SIG-M5 treated with dmso at 0.1 percent for 504 hours (cell line): ENCODE measurements around the gene GHR.

Experiments
- DNase-seq: peaks from one replicate; lab custom pipeline; 2025; ENCODE audit not compliant: unreplicated experiment; lab: John Stamatoyannopoulos, UW

The GHR gene

DNA sequence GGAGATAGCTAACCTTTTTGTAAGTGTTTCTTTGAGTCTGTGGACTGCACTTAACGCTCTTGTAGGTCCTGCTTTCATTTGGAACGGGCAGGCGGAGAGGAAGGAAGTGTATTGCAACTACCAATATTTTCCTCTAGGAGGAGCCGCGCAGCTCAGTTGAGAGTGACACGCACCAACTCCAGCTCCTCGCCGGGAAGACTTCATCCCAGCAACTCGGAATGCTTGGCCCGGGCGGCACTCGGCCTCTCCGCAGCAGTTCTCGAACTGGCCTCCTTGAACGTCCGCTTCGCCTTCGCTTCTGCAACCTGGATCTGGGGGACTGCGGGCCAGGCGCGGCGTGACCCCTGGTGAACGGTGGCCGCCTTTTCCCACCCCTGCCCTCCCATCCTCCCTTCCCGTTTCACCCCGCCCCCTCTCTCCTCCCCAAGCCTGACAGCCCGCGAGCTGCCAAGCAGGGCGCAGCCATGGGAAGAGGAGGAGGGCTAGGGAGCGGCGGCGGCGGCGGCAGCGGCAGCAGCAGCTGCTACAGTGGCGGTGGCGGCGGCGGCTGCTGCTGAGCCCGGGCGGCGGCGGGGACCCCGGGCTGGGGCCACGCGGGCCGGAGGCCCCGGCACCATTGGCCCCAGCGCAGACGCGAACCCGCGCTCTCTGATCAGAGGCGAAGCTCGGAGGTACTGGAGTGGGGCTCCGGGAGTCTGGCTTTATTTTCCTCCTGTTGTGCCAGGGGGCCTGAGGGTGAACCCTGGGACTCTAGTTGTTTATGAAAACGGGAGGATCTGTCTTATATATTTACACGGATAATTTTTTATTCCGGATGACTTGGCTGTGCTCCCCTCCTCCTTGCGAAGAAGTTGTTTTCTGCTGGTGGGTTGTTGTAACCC lies at the start of gene GHR:
TSS of gene GHR (plus strand) at position 155 of the 881 bp plus-strand sequence. CDS start 142,436 bp downstream, outside the sequence.
- DNase-seq = peak; percentile 60

DNA sequence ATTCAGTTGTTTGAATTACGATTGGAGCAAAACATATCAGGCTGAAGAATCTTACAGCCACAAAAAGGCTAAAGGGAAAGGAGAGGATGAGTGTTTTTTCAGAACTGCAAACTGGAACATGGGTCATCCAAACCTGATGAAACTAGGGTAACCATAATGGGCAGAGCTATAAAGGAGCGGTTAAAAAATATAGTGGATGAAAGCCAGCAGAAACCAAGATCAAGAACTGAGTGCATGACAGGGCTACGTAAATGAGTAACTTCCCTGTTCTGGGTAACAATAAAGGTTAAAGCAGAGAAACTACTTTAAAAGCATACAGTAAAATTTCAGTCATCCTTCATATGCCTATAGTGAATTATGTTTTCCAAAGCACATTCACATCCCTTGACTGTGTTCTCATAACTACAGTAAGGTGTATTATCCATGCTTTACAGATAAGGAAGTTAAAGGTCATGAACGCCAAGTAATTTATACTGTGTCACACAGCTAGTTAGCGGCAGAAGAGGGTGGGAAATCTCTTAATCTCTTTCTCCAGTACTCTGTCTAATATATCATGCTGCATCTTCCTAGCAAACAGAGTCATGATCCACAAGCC lies 48.5 kb upstream of the GHR start:
- DNase-seq = no peak

DNA sequence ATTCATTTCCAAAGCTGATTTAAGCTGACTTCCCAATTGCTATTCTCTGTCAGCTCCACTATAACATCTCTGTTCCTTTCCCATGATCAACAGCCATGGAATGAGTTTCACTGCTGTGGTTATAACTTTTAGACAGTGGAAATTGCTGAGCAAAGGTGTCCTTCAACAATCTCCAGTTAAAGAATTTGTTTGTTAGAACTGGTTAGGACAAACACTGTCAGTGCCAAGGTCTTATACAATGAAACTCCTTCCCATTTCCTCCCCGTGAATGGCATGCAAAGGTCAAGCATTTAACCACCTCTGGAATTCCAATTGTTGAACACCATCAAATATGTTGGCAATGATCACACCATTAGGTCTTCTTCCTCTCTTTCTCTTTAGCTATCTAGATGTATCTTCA lies 45.7 kb upstream of the GHR start:
- no peak for DNase-seq

DNA sequence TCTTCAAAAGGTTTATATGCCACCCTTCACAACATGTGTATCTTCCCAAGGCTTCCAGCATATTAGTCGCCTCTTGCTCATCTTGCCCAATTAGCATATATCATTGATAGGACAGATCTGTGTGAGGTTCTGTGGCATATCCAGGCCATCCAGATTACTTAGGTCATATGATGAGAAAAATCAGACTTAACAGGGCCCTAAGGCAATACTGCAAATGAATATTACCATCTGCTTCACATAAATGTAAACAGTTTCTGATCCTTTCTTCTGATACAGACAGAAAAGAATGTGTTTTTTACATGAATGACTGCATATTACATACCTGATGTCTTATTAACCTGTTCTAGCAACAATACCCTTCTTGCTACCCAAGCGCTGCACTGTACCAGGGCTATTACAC lies 41.3 kb upstream of the GHR start:
- DNase-seq = no peak

DNA sequence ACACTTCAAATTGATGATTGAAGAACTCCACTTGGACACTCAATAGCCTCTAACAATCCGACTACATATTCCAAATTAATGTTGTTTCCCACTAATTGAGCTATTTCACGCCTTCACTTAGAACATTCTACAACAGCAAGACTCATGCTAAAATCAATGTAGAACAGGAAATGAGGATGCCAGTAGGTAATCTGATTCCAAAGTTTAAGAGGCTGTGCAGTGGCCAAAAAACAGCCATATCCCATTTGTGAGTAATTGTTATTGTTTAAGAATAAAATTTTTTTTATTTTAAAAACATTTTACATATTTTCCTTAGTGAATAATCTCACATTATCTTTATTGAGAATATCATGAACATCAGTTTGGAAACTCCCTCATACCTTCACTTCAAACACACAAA lies 35.7 kb upstream of the GHR start:
- DNase-seq = no peak

DNA sequence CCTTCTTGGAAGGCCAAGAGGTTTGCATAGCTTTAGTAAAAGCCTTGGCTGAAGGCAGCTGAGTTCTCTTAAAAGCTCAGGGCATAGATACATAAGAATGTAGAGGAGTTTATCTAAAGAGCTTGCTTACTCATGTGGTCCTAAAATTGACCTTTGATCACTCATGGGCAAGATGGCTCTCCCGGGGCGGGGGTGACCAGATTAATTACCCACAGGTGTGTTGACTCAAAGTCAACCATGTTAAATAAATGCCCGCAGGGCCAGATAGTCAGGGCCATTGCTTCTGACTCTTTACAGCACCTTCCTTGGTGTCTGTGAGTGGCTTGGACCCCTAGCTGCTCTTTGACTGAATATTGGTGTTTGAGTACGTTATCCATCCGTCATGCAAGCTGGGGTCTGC lies 33.1 kb upstream of the GHR start:
- DNase-seq = no peak

DNA sequence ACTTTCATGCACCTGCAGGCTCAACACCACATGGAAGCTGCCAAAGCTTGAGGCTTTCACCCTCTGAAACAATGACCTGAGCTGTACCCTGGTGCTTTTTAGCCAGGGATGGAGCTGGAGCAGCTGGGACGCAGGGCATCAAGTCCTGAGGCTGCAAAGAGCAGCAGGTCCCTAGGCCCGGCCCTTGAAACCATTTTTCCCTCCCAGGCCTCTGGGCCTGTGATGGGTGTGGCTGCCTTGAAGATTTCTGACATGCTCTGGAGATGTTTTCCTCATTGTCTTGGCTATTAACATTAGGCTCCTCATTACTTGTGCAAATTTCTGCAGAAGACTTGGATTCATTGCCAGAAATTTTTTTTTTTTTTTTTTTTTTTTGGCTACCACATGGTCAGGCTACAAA lies 30.3 kb upstream of the GHR start:
- no peak for DNase-seq

DNA sequence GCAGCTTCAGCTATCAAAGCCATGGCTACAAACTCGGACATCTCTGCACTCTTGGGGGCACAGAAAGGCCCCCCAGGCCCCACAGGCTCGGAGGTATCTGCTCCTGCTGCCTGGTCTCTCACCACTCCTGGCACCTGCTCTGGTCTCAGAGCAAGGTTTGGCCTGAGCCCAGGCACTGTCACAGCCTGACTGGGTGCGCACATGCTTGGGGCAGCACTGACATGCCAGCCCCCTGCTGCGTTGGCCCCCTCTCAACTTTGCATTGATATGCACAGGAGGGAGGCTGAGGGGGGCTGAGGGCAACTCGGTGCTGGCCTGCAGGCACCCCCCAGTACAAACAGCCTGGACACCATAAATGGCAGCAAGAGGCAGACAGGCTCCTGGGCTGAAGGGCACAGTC lies 27.1 kb upstream of the GHR start:
- no peak for DNase-seq

DNA sequence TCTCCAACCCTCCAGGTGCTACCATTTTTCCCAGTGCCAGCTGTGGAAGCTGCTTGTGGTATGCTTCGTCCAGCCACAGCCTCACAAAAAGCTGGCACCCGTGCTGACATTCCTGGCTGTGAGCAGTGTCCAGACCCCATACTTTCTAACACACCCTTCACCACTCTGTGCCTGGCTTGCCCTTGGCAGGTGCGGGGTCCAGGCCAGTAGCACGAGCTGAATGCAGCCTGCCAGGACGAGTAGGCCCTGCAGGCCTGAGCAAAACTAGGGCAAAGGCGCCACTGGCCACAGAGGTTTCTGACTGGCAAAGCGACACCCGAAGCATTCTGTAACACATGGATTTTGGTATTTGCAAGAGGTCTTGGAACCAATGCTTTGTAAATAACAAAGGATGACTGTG lies 26.0 kb upstream of the GHR start:
- DNase-seq = no peak

DNA sequence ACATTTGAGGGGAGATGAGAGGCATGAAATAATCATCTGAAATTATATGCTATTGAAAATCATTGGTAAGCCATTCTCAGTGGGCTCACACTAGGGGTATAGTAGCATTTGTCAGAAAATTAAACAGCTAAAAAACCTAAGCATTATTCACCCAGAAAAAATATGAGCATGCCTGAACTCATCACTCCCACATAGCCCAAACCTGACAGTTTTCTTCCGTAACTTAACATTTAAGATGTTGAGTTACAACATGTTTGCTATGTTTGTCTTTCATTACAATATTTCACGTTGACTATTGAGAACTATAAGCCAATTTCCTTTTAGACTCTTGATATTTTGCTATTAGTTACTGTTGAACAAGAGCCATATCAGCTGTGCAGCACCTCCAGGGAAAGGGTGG lies 23.5 kb upstream of the GHR start:
- DNase-seq = no peak

DNA sequence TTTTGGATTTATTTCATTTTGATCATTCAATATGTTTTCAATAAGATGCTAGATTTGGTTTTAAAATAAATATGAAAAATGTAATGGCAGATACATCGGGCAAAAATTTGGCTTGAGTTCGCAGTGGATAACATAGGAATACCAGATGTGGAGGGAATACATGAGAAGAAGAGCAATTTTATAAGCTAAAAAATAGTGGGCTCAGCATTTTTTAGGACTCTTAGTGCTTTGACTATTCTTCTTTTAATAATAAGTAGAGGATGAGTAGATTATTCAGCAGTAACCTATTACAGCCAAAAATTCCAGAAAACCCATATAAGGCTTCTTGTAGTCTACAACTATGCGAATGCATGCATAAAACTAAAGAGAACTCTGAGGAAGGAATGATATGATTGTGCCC lies 22.8 kb upstream of the GHR start:
- no peak for DNase-seq

DNA sequence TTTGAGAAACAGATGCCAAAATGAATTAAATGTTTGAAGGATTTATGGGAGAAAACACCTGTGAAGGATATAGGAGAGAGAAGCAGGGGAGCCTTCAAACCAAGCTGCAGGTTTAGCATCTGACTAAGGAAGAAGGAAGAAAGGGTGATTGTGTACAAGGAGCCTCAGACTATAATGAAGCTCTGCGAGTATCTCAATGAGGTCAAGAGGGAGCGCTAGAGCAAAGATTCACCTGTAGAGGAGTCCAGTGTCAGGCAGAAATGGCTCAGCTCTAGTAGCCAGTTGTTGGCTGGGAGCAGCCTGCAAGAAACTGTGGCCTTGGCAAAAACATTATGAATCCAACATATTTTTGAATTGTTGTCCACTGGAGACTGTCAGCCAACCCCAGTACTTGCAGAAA lies 20.0 kb upstream of the GHR start:
- DNase-seq = no peak

DNA sequence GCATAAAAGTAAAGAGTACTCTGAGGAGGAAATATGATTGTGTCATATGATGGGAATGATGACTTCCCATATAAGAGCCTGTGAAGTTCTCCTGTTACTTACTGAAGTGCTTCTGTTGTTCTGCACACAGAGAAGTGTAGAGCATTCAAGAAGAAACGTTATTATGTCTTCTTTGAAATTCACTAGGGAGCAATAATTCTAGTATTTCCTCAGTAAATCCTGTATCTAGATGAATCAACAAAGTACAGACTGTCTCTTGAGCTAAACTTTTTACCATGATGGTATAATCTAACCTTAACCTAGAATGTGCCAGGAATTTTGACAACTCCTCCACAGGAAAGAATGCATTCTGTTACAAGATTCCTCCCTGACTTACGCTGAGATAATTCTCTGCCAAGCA lies 18.9 kb upstream of the GHR start:
- no peak for DNase-seq

DNA sequence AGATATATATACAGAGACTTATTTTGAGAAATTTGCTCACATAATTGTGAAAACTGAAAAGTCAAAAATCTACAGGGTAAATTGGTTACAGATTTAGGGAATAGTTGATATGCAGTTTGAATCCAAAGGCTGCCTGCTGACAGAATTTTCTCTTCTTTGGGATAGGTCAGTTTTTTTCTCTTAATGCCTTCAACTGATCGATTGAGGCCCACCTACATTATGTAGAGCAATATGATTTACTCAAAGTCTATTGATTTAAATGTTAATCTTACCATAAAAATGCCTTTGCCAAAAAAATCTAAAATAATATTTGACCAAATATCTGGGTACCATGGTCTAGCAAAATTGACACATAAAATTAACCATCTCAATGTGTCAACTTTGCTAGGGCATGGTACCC lies 3.9 kb upstream of the GHR start:
- no peak for DNase-seq

DNA sequence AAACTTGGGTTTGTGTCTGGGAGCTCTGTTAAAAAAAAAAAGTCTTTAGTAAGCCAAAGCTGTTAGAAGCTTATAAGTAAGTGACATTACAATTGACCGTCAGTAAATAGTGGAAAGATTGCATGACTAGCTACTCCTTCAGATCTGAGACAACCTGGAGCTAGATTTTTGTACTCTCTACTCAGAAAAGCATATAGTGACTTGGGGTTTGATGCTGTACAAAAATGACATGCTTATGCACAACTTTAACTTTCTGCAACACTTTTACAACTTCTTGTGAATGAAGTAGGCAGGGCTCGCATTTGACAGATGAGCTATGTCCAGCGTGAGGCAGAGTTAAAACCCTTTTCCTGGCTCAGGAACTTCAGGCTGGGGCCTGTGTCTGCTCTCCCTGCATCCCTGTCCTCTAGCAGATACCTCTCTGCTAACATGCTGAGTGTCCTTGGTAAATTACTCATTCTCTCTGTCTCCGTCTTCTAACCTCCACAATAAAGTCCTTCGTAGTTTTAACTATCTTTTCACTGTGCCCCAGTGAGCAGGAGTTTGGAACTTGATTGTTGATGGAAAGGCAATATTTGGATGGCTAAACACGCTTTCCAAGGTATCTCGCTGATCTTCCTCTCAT lies 471 bp upstream of the GHR start:
- no peak for DNase-seq

DNA sequence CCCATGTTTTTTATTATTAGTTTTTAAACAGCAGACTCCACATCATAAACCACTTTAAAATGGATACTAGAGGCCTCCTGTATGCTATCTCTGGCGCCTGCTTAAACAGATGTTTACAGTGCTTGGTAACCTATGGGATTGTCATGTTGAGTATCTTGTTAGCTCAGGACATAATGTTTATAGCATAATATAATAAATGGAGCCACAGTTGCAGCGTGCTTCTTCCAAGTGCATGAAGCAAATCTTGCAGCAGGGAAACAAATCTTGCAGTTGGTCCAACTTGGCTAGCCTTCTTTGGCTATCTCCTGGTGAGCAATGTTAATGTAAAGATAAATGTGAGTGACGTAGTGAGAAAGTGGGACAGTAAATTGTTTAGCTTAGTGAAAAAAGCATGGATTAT lies 2.8 kb downstream of the GHR start:
- no peak for DNase-seq

DNA sequence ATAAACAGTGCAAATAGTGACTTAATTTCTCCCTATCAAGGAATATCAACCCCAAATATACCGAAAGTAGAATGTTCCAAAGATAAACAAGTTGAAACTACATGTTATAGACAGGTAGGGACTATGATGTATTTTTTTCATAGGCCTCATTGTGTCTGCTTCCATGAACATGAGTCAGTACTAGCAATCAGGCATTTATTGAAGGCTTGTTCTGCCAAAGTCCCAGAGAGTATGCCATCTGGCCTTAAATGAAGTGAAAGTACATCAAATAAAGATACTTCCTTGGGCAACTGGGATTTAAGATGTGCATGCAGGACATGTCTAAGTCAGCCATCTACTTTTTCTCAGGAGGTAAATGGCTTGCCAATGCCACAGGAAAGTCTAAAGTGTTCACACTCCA lies 6.5 kb downstream of the GHR start:
- no peak for DNase-seq

DNA sequence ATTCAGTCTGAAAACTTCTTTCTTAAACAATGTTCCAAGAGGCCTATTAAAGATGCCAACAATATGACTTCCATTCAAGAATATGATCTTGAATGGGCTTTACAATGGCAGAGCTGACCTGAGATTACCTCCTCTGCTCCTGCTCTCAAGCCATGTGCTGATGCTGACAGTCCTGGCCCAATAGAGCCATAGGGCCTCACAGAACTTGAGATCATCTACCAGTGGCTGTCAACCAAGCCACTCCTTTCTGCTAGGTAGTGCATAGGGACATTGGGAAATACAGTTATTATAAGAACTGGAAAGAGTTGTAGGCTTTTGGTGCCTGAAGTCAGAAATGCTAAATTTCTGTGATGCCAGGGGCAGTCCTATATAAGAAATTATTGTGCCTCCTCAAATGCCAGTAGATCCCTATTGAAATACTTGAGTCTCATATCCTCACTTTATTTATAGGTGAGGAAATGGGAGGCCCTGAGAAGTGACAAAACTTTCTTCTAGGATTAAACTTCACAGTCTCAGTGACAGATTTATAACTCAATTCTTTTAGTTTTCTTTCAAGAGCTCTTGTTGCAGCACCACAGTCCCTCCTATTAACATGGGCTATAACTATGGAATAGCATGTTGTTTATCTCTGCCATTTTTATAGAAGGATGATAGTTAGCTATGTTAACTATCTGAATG lies 10.9 kb downstream of the GHR start:
- no peak for DNase-seq

DNA sequence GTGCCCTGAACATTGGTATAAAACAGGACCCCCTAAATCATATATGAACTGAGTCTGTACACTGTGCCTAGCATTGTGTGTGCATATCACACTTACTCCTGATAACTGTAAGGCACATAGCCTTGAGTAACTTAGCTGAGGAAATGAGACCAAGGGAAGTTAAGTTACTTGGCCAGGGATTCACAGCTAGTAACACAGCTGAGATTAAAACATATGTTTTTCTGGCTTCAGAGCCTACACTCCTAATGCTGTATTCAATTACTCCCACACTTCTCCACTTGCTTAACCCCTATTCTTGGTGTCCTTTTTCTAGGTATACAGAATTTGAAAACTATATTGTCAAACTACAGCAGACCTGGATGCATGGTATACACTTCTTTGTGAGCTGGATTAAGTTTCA lies 12.8 kb downstream of the GHR start:
- DNase-seq = no peak

DNA sequence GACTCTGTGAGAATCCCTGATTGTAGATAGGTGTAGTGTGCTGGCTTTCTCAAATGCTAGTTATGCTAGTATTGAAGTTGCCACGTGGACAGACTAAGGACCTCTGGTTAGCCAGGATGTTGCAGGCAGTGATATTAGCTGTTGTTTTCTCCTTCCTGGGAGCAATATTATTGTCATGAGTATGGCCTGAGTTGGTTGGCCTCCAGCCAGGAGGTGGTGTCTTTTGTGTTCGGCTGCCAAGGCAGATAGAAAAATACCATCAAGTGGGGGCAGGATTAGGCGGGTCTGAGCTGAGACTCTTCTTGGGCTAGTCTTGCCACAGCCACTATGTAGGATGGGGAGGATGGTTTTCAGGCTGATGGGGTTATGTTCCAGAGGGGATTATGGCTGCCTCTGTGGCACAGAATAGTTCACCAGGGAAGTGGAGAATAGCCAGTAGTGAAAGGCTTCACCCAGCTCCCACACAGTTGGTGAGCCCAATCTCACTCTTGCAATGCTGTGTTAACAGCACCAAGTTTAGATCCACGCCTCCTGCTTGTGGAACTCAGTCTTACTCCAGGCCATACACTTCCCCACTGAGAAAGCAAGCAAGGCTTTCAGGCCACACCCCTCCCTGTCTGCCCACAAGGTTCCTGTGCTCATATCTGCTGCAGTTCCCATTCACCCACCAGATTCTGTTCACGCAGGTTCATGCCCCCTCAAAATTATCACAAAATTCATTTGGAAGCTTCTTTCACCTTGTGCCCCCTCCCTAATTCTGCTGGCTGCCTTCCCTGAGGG lies 31.2 kb downstream of the GHR start:
- no peak for DNase-seq

DNA sequence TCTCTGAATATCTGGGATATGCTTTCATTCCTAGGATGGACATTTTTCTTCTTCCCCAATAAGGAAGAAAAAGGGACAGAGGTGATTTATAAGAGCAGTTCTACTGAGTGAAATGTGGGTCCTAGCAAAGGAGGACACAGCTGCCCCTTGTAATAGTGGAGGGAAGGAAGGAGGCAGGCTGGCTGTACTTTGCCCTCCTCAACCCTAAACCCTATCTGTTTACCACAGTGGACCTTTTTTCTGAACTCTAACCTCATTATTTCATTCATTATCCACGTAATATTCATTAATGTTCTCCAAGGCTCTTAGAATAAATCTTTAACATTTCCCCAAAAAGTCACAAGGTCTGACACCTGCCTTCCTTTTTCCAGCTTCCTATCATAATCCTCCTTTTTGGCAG lies 37.8 kb downstream of the GHR start:
- no peak for DNase-seq
